Neural crest cell (in vitro differentiated cells): ENCODE results near the gene MRS2. TPM values are rescaled to one million over a fixed set of nuclear protein-coding genes. Genes with fewer than 3 reads are reported as not detected.

Experiments used
- DNase-seq: peaks from one replicate; pipeline ENCODE4 v3.0.0; 2021; ENCODE audit warnings: low read depth, mixed read lengths, low spot score
- H3K27ac Mint-ChIP-seq: one replicate; pipeline ENCODE4 v1.8.0; 2021; ENCODE audit warnings: mild to moderate bottlenecking, mixed read lengths; ENCODE audit not compliant: unreplicated experiment
- H3K27me3 Mint-ChIP-seq: 2 replicates; pipeline ENCODE4 v1.8.0; 2021; ENCODE audit warnings: low read depth, mild to moderate bottlenecking, mixed read lengths
- H3K36me3 Mint-ChIP-seq: 2 replicates; pipeline ENCODE4 v1.8.0; 2021; ENCODE audit warnings: low read depth, mild to moderate bottlenecking, mixed read lengths
- H3K4me1 Mint-ChIP-seq: 2 replicates; pipeline ENCODE4 v1.8.0; 2021; ENCODE audit warnings: mixed read lengths
- H3K4me3 Mint-ChIP-seq: one replicate; pipeline ENCODE4 v1.8.0; 2021; ENCODE audit warnings: mild to moderate bottlenecking, mixed read lengths
- H3K9me3 Mint-ChIP-seq: 2 replicates; pipeline ENCODE4 v1.8.0; 2021; ENCODE audit warnings: mixed read lengths
- total RNA-seq: library from RNA; stranded (reverse); gene quantifications from 2 replicates; pipeline ENCODE4 v1.2.1, GENCODE V29; 2021
- TF ChIP-seq, protein P1 (sequence below): fragments of 200-600 bp; sonication (generic); conservative IDR thresholded peaks from 2 replicates; pipeline ENCODE4 v1.5.0; 2021; ENCODE audit warnings: antibody characterized with exemption, mild to moderate bottlenecking

Gene MRS2
- total RNA-seq, 1 donor from 2014 or later: 38.4 TPM

DNA sequence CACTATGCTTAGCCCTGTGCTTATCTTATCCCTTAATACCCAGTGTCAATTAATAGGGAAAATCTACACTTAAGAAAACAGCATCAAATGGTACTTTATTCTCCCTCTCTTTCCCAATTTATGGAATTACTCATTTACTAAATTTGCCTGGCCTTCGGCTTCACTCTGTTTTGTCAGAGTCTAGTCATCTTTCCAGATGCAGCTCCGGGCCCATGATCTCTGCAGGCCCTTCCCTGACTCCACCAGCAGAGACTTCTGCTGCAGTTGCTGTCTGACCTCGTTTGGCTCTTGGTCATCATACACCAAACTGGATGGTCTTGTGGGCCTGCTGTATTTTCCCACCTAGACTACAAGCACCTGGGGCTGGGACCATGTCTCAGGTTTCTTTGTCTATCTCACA lies 27.4 kb downstream of the MRS2 start:
- Mint-ChIP-seq H3K4me1 (no peaks in the 10 kb centered on the region), H3K27ac (no peak overlapping the region), H3K9me3 (no peaks in the 10 kb centered on the region), H3K4me3 (no peak overlapping the region), H3K36me3 (peaks cover 11% of the 10 kb centered on the region), H3K27me3 (no peaks in the 10 kb centered on the region)
- no peak for DNase-seq
- TF ChIP-seq, protein P1, sequence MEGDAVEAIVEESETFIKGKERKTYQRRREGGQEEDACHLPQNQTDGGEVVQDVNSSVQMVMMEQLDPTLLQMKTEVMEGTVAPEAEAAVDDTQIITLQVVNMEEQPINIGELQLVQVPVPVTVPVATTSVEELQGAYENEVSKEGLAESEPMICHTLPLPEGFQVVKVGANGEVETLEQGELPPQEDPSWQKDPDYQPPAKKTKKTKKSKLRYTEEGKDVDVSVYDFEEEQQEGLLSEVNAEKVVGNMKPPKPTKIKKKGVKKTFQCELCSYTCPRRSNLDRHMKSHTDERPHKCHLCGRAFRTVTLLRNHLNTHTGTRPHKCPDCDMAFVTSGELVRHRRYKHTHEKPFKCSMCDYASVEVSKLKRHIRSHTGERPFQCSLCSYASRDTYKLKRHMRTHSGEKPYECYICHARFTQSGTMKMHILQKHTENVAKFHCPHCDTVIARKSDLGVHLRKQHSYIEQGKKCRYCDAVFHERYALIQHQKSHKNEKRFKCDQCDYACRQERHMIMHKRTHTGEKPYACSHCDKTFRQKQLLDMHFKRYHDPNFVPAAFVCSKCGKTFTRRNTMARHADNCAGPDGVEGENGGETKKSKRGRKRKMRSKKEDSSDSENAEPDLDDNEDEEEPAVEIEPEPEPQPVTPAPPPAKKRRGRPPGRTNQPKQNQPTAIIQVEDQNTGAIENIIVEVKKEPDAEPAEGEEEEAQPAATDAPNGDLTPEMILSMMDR: no peak

DNA sequence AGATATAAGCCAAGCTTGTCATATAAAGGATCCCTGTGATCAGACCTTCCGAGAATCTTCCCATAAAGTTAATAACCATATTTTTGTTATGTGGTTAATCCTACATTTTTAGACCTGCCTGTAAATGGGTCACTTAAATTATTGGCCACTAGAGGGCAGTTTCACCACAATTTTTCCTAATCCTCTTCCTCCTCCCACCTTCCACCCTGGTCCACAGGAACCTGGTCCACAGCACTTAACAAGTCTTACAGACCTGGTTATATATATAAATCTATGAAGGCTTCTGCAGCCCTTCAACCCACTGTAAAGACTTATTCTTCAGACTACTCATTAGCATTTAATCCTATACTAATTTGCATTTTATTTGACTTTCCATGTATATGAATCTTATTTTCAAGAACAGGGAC lies 28.3 kb downstream of the MRS2 start:
- no peaks in the 10 kb centered on the region for H3K9me3 Mint-ChIP-seq
- no peak overlapping the region for H3K4me3 Mint-ChIP-seq
- no peaks in the 10 kb centered on the region for H3K27me3 Mint-ChIP-seq
- H3K27ac Mint-ChIP-seq: no peak overlapping the region
- DNase-seq: peak; percentile 12
- TF ChIP-seq, protein P1: peak; percentile 78
- H3K36me3 Mint-ChIP-seq: peaks cover 11% of the 10 kb centered on the region
- H3K4me1 Mint-ChIP-seq: no peaks in the 10 kb centered on the region

DNA sequence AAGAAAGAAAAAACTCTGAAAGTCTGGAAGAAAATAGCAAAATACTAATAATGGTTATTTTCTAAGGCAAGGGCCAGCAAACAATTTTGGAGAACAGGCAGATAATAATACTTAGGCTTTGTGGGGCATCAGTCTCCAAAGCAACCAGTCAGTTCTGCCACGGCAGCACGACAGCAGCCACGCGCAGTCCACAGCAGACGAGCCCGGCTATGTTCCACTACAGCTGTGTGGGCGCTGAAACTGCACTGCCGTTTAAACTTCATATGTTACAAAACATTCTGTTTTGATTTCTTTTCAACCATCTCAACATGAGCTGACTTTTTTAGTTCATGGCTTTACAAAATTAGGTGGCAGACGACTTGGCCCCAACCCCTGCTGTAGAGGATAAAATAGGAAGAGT lies 29.9 kb downstream of the MRS2 start:
- no peak for DNase-seq
- H3K27me3 Mint-ChIP-seq: no peaks in the 10 kb centered on the region
- no peaks in the 10 kb centered on the region for H3K4me1 Mint-ChIP-seq
- no peaks in the 10 kb centered on the region for H3K9me3 Mint-ChIP-seq
- no peak overlapping the region for H3K4me3 Mint-ChIP-seq
- peaks cover 8% of the 10 kb centered on the region for H3K36me3 Mint-ChIP-seq
- no peak overlapping the region for H3K27ac Mint-ChIP-seq
- TF ChIP-seq, protein P1: no peak

DNA sequence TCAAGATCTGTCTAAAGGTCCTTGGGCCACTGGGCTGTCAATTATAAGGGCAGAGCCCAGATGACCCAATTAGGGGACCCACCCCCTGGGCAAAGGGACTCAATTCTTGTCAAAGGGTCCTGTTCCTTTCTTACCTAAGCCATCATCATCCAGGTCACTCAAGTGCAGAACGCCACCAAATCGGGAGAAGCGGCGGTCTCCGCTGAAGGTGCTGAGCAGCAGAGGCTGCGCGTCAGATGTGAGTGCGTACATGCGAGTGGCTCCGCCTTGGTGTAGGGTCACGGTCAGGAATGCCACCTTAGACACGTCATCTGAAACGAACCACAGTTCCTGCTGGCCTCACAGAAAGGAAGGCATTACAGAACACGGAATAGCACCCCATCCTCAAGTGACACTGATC lies 34.2 kb downstream of the MRS2 start:
- no peaks in the 10 kb centered on the region for H3K9me3 Mint-ChIP-seq
- no peaks in the 10 kb centered on the region for H3K4me1 Mint-ChIP-seq
- H3K27ac Mint-ChIP-seq: no peak overlapping the region
- H3K4me3 Mint-ChIP-seq: no peak overlapping the region
- no peaks in the 10 kb centered on the region for H3K27me3 Mint-ChIP-seq
- DNase-seq: no peak
- H3K36me3 Mint-ChIP-seq: peaks cover 5% of the 10 kb centered on the region
- TF ChIP-seq, protein P1: no peak

DNA sequence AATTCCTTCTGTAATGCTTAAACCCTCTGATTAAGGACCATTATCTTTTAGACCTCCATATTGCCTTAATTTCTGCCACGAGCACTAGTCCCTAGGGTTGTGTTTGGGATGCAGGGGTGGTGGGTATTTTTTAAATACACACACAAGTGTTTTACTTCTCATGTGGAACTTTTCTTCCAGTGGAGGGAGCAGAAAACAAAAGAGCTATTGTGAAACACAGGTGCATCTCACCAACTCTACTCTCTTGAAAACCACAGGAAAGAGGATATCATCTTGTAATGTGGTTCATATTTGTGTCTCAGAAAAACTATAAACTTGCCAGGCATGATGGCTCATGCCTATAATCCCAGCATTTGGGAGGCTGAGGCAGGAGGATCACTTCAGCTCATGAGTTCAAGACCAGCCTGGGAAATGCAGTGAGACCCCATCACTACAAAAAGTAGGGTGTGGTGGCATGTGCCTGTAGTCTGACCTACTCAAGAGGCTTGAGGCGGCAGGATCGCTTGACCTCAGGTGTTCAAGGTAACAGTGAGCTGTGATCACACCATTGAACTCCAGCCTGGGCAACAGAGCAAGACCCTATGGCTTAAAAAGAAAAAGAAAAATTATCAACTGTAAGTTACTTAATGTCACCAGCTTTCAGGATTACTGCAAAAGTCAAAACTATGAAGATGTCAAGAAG lies 37.3 kb downstream of the MRS2 start:
- Mint-ChIP-seq H3K4me3 (no peak overlapping the region), H3K4me1 (no peaks in the 10 kb centered on the region), H3K27me3 (no peaks in the 10 kb centered on the region), H3K9me3 (no peaks in the 10 kb centered on the region), H3K27ac (no peak overlapping the region), H3K36me3 (no peaks in the 10 kb centered on the region)
- no peak for DNase-seq
- TF ChIP-seq, protein P1: no peak
